H9 (cell line): ENCODE data around the gene KIF16B. TPM values are rescaled to one million over a fixed set of nuclear protein-coding genes. Genes with fewer than 3 reads are reported as not detected.

ENCODE experiments used
- DNase-seq: peaks from one replicate; pipeline ENCODE4 v3.0.0-alpha.2; 2017
- H2AFZ ChIP-seq: one replicate; pipeline ENCODE4 v1.6.1; 2013; ENCODE audit warnings: mild to moderate bottlenecking, low read length, control low read depth, moderate library complexity
- H2AK5ac ChIP-seq: 2 replicates; pipeline ENCODE4 v1.6.1; 2013; ENCODE audit warnings: low read length, control low read depth, mixed read lengths; ENCODE audit not compliant: insufficient read length
- H2BK120ac ChIP-seq: one replicate; pipeline ENCODE4 v1.6.1; 2013; ENCODE audit warnings: low read depth, mild to moderate bottlenecking, low read length, control low read depth, inconsistent platforms; ENCODE audit not compliant: poor library complexity, severe bottlenecking
- H2BK12ac ChIP-seq: 2 replicates; pipeline ENCODE4 v1.6.1; 2013; ENCODE audit warnings: low read length, control low read depth, mixed read lengths, low read depth; ENCODE audit not compliant: insufficient read length
- H2BK15ac ChIP-seq: 2 replicates; pipeline ENCODE4 v1.6.1; 2013; ENCODE audit warnings: low read depth, low read length, control low read depth
- H2BK20ac ChIP-seq: one replicate; pipeline ENCODE4 v1.6.1; 2013; ENCODE audit warnings: low read depth, mild to moderate bottlenecking, low read length, control low read depth, inconsistent platforms; ENCODE audit not compliant: poor library complexity, severe bottlenecking
- H2BK5ac ChIP-seq: 2 replicates; pipeline ENCODE4 v1.6.1; 2013; ENCODE audit warnings: low read length, control low read depth, mixed read lengths; ENCODE audit not compliant: insufficient read length
- H3K14ac ChIP-seq: 2 replicates; pipeline ENCODE4 v1.6.1; 2013; ENCODE audit warnings: low read length, control low read depth; ENCODE audit not compliant: insufficient read depth
- H3K18ac ChIP-seq: 2 replicates; pipeline ENCODE4 v1.6.1; 2013; ENCODE audit warnings: low read depth, mild to moderate bottlenecking, mixed read lengths, low read length, control low read depth; ENCODE audit not compliant: insufficient read length
- H3K23ac ChIP-seq: 2 replicates; pipeline ENCODE4 v1.6.1; 2013; ENCODE audit warnings: low read length, control low read depth, mixed read lengths, low read depth; ENCODE audit not compliant: insufficient read length
- H3K23me2 ChIP-seq: 2 replicates; pipeline ENCODE4 v1.6.1; 2013; ENCODE audit warnings: low read depth, mild to moderate bottlenecking, mixed read lengths, low read length, control low read depth; ENCODE audit not compliant: insufficient read length, poor library complexity, severe bottlenecking
- H3K27ac ChIP-seq: 2 replicates; pipeline ENCODE4 v1.5.1; 2013; ENCODE audit warnings: low read length, control low read depth, mixed read lengths, low read depth; ENCODE audit not compliant: insufficient read length
- H3K27me3 ChIP-seq: 2 replicates; pipeline ENCODE4 v1.6.1; 2013; ENCODE audit warnings: low read length, control low read depth, inconsistent platforms; ENCODE audit not compliant: insufficient read depth
- H3K4ac ChIP-seq: 2 replicates; pipeline ENCODE4 v1.6.1; 2013; ENCODE audit warnings: low read depth, mild to moderate bottlenecking, control low read depth, inconsistent platforms, low read length, moderate library complexity
- H3K4me1 ChIP-seq: 2 replicates; pipeline ENCODE4 v1.6.1; 2013; ENCODE audit warnings: low read length, control low read depth, inconsistent platforms; ENCODE audit not compliant: insufficient read depth
- H3K4me2 ChIP-seq: 2 replicates; pipeline ENCODE4 v1.6.1; 2013; ENCODE audit warnings: low read length, control low read depth, mixed read lengths; ENCODE audit not compliant: insufficient read length, insufficient read depth
- H3K56ac ChIP-seq: 2 replicates; pipeline ENCODE4 v1.6.1; 2013; ENCODE audit warnings: low read depth, mild to moderate bottlenecking, mixed read lengths, low read length, control low read depth; ENCODE audit not compliant: insufficient read length
- H3K79me1 ChIP-seq: 2 replicates; pipeline ENCODE4 v1.6.1; 2013; ENCODE audit warnings: low read depth, mild to moderate bottlenecking, moderate library complexity, low read length, control low read depth, inconsistent platforms; ENCODE audit not compliant: insufficient read depth, poor library complexity, severe bottlenecking
- H3K79me2 ChIP-seq: 2 replicates; pipeline ENCODE4 v1.6.1; 2013; ENCODE audit warnings: low read length, control low read depth, inconsistent platforms; ENCODE audit not compliant: insufficient read depth
- H3K9ac ChIP-seq: 2 replicates; pipeline ENCODE4 v1.6.1; 2013; ENCODE audit warnings: low read length, control low read depth, mixed read lengths; ENCODE audit not compliant: insufficient read length; ENCODE audit errors: extremely low read depth
- H3K9me3 ChIP-seq: one replicate; pipeline ENCODE4 v1.6.1; 2013; ENCODE audit warnings: low read depth, low read length, inconsistent platforms; ENCODE audit not compliant: control insufficient read depth
- H3T11ph ChIP-seq: one replicate; pipeline ENCODE4 v1.6.1; 2013; ENCODE audit warnings: mild to moderate bottlenecking, low read length, control low read depth, inconsistent platforms
- H4K20me1 ChIP-seq: one replicate; pipeline ENCODE4 v1.6.1; 2013; ENCODE audit not compliant: control insufficient read depth, insufficient read length, insufficient read depth
- H4K5ac ChIP-seq: 2 replicates; pipeline ENCODE4 v1.6.1; 2013; ENCODE audit warnings: low read depth, mild to moderate bottlenecking, mixed read lengths, low read length, control low read depth; ENCODE audit not compliant: insufficient read length
- H4K8ac ChIP-seq: replicated peaks from 2 replicates; pipeline ENCODE4 v1.6.1; 2013; ENCODE audit warnings: low read length, control low read depth, mixed read lengths, low read depth; ENCODE audit not compliant: insufficient read length
- H4K91ac ChIP-seq: 2 replicates; pipeline ENCODE4 v1.6.1; 2013; ENCODE audit warnings: low read depth, mild to moderate bottlenecking, moderate library complexity, mixed read lengths, low read length, control low read depth; ENCODE audit not compliant: insufficient read length
- H3K27ac Mint-ChIP-seq, 3 experiments: 2 replicates in 2 of 3; 3 replicates in 1 of 3; pipeline ENCODE4 v1.8.0; 2020 to 2021; ENCODE audit warnings: mixed read lengths in 3 of 3, mild to moderate bottlenecking in 1 of 3, moderate library complexity in 1 of 3
- H3K27me3 Mint-ChIP-seq: 2 replicates; pipeline ENCODE4 v1.8.0; 2021; ENCODE audit warnings: low read depth, mild to moderate bottlenecking, moderate library complexity, mixed read lengths
- H3K36me3 Mint-ChIP-seq, 3 experiments: 2 replicates in 2 of 3; 3 replicates in 1 of 3; pipeline ENCODE4 v1.8.0; 2020 to 2021; ENCODE audit warnings: low read depth in 3 of 3, mixed read lengths in 3 of 3; ENCODE audit not compliant: insufficient read depth in 1 of 3
- H3K4me1 Mint-ChIP-seq, 2 experiments: 2 replicates each; pipeline ENCODE4 v1.8.0; 2020; ENCODE audit warnings: mixed read lengths in 2 of 2
- H3K4me3 Mint-ChIP-seq, 2 experiments: 2 replicates in 1 of 2; 3 replicates in 1 of 2; pipeline ENCODE4 v1.8.0; 2020 to 2021; ENCODE audit warnings: mild to moderate bottlenecking in 2 of 2, mixed read lengths in 2 of 2, moderate library complexity in 1 of 2
- H3K9me3 Mint-ChIP-seq, 2 experiments: 2 replicates in 1 of 2; 3 replicates in 1 of 2; pipeline ENCODE4 v1.8.0; 2020; ENCODE audit warnings: mild to moderate bottlenecking in 2 of 2, mixed read lengths in 2 of 2, moderate library complexity in 1 of 2
- WGBS: extraction: QIAGEN DNeasy Blood & Tissue Kit; methylation state at CpG from one replicate; pipeline ENCODE4 v1.1.7; 2013; ENCODE audit warnings: missing lambda C conversion rate, low lambda C conversion rate, mixed read lengths; ENCODE audit not compliant: insufficient read length; ENCODE audit errors: extremely low coverage; 5-methylcytosine and 5-hydroxymethylcytosine counted together
- total RNA-seq: library from RNA; stranded (reverse); gene quantifications from 2 replicates; pipeline ENCODE4 v1.2.1, GENCODE V29; 2021
- TF ChIP-seq, protein P1 (sequence below): fragments of 200-600 bp; sonication (generic); conservative IDR thresholded peaks from 3 replicates; pipeline ENCODE4 v1.8.0; 2021; ENCODE audit warnings: antibody characterized with exemption, mild to moderate bottlenecking

The KIF16B gene
- total RNA-seq, 1 experiment from 2014 or later: 7.4 TPM

DNA sequence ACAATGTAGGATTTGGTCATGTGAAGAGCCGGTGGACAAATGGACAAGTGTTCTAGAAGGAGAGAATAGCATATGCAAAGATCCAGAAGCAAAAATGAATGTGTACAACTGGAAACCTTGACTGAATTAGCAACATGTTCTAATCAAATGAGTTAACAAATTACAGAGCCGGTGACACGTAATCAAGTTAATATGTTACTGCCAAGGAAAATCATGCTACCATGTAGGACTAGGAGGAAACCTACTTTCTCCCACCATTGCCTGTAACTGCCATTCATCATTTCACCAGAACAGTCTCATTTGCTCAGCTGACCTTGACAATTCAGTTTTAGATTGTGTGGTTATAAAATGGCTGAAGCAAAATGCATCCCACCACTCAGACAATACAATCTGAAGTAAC is 179.4 kb downstream of the KIF16B start:
- no peak overlapping the region for H4K5ac ChIP-seq
- TF ChIP-seq, protein P1, sequence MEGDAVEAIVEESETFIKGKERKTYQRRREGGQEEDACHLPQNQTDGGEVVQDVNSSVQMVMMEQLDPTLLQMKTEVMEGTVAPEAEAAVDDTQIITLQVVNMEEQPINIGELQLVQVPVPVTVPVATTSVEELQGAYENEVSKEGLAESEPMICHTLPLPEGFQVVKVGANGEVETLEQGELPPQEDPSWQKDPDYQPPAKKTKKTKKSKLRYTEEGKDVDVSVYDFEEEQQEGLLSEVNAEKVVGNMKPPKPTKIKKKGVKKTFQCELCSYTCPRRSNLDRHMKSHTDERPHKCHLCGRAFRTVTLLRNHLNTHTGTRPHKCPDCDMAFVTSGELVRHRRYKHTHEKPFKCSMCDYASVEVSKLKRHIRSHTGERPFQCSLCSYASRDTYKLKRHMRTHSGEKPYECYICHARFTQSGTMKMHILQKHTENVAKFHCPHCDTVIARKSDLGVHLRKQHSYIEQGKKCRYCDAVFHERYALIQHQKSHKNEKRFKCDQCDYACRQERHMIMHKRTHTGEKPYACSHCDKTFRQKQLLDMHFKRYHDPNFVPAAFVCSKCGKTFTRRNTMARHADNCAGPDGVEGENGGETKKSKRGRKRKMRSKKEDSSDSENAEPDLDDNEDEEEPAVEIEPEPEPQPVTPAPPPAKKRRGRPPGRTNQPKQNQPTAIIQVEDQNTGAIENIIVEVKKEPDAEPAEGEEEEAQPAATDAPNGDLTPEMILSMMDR: no peak
- no peaks in the 10 kb centered on the region for H3K27me3 ChIP-seq
- H3K27ac Mint-ChIP-seq: no peak overlapping the region
- no peaks in the 10 kb centered on the region; a peak in 1 of 5 replicates for H3K9me3 Mint-ChIP-seq
- H4K20me1 ChIP-seq: no peaks in the 10 kb centered on the region
- H3K27ac ChIP-seq: no peak overlapping the region
- H3K4me1 ChIP-seq: no peaks in the 10 kb centered on the region; the same call in 1 of the 2 replicates
- no peak overlapping the region for H2AK5ac ChIP-seq
- H3K79me1 ChIP-seq: no peaks in the 10 kb centered on the region
- no peak overlapping the region for H2AFZ ChIP-seq
- H3K18ac ChIP-seq: no peak overlapping the region
- H3K23me2 ChIP-seq: no peaks in the 10 kb centered on the region
- no peak overlapping the region for H2BK12ac ChIP-seq
- H3K36me3 Mint-ChIP-seq: peaks cover 0 to 6% (median 2%) of the 10 kb centered on the region in 3 experiments; a peak in 4 of 7 replicates
- H3K9ac ChIP-seq: no peak overlapping the region
- no peak overlapping the region for H2BK5ac ChIP-seq
- H3K4me2 ChIP-seq: no peak overlapping the region
- H3K23ac ChIP-seq: no peak overlapping the region
- no peak overlapping the region for H4K91ac ChIP-seq
- H2BK20ac ChIP-seq: no peak overlapping the region
- no peak overlapping the region for H2BK120ac ChIP-seq
- no peaks in the 10 kb centered on the region for H3K27me3 Mint-ChIP-seq
- DNase-seq: no peak
- H3K56ac ChIP-seq: no peak overlapping the region
- no peaks in the 10 kb centered on the region for H3K9me3 ChIP-seq
- WGBS: no CpG with 5 or more reads among the region's 3 CpGs
- H2BK15ac ChIP-seq: no peak overlapping the region
- H3K79me2 ChIP-seq: no peaks in the 10 kb centered on the region
- no peak overlapping the region for H3T11ph ChIP-seq
- no peak overlapping the region for H4K8ac ChIP-seq
- H3K4ac ChIP-seq: no peak overlapping the region
- no peak overlapping the region for H3K4me3 Mint-ChIP-seq
- peaks cover 7 to 14% of the 10 kb centered on the region in 2 experiments; a peak in 2 of 4 replicates for H3K4me1 Mint-ChIP-seq
- H3K14ac ChIP-seq: no peak overlapping the region
